ENCODE measurements around the gene MTG1.
"Not testable (repeated sequence)": the region's sequence is repeated elsewhere in the genome, so short reads cannot be mapped to it uniquely, and the experiment has no call there.

MTG1 gene

DNA sequence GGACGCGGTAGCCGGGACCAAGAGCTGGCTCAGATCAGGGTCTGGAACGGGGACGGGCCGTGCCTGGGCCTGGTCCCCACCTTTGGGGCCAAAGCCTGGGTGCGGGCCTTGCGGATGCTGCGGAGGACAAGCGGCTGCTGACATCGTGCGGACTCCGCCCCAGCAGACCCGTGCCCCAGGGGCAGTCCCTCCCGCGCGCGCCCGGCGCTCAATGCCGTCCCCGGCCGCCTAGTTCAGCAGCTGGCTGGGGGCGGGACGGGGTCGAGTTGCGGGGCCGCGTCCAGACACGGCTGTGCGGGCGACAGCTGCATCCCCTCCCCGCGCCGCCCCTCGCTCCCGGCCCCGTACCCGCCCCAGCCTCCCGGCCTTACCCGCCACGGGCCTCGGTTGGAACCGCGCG lies 30.1 kb downstream of the MTG1 start:
- not testable (repeated sequence) for DNase-seq (ENCODE audit: low spot score)

- DNase-seq (ENCODE audit: low spot score): not testable (repeated sequence)
Measured at GRCh38 chr10:133424601-133425000, 30.6 kb downstream of the MTG1 start, which contains the start of gene SPRN. TSS of gene SPRN (minus strand) at chr10:133424625. CDS start at chr10:133423681, 944 bp downstream.

GRCh38 chr10:133429571-133429970 lies 35.6 kb downstream of the MTG1 start:
- not testable (repeated sequence) for DNase-seq (ENCODE audit: low spot score)

DNA sequence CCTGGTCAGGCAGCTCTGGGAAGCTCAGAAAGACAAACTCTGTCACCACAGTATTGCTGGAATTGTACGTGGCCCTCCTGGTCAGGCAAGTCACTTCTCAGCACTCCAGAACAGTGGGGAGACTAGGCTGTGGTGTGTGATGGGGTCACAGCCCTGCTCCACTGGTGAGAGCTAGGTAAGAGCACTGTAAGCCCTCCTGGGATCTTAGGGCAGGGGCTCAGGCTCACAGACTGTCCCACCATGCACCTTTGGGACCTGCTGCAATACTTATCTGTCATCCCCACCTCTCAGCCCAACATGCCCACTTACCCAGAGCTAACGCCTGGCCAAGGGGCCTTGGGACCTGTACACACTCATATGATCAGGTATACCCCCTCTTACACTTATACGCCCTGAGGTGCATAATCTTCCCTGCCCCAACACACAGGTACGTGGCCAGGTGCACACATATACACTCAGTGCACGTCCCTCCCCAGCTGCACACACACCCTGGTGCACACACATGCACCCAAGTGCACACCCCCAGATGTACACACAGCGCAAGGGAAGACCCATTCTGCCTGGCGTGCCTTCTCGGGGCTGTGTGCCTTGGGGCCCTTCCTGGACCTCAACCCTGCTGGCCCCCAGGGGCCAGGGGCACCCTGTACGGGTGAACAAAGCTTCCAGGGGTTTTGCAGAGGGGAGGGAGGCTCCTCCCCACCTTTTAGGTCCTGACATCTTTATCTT lies 38.1 kb downstream of the MTG1 start:
- not testable (repeated sequence) for DNase-seq (ENCODE audit: low spot score)

- DNase-seq (ENCODE audit: low spot score): not testable (repeated sequence)
Measured at GRCh38 chr10:133432789-133433188, 38.8 kb downstream of the MTG1 start.

GRCh38 chr10:133438711-133439273 lies 44.8 kb downstream of the MTG1 start:
- DNase-seq (ENCODE audit: low spot score): peak; percentile 83

DNA sequence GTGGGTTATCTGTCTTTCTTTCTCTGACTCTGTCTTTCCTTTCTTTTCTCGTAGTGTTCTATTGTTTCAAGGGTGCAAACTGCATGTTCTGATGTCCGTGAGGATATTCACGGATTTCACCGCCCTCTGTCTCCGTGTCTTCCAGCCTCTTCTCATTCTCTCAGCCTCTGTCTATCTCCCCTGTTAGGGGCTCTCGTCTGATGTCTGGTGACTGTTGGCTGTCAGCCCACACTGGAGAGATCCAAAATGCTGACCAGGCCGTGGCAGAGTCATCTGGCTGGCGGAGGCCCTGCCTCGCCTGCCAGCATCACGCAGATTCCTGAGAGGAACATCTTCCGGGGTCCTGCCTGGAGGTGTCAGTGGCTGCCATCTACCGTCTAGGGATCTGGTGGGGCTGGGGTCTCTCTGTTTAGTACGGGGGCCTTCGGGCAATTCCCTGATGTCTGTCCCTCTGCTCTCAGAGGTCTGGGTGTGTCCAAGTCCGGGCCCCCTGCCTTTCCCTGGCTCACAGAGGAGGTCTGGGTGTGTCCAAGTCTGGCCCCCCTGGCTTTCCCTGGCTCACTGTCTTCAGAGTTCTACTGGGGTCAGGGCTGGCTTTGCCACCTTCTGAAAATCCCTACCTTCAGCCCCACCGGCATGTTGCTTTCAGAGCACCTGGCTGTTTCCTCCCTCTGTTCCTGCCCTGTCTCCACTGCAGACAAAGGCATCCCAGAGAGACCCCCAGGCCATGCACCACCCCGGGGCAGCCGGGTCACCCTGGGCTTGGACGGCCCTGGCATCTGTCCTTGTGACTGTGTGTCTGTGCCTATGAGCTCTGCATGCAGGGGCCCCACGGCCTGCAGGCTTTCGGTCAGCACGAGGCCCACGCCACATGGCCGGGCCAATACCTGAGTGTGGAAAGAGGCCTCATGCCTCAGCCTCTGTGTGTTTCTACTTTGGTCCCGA lies 45.8 kb downstream of the MTG1 start:
- DNase-seq (ENCODE audit: low spot score): no peak

- DNase-seq (ENCODE audit: low spot score): no peak
Measured at GRCh38 chr10:133440633-133441285, 46.8 kb downstream of the MTG1 start.

DNA sequence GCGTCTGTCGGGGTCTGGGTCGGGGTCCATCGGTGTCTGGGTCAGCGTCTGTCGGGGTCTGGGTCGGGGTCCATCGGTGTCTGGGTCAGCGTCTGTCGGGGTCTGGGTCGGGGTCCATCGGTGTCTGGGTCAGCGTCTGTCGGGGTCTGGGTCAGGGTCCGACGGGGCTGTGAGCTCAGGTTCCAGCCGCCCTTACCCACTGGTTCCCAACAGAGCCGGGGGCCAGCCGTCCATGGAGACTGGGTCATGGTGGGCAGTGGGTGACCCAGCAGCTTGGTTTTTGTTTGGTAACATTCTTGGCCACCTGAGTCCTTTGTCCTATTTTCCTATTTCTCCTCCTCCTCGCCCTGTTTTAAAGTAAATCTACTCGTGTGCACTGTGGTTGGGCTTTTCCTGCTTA lies 47.4 kb downstream of the MTG1 start:
- DNase-seq (ENCODE audit: low spot score): not testable (repeated sequence)

DNA sequence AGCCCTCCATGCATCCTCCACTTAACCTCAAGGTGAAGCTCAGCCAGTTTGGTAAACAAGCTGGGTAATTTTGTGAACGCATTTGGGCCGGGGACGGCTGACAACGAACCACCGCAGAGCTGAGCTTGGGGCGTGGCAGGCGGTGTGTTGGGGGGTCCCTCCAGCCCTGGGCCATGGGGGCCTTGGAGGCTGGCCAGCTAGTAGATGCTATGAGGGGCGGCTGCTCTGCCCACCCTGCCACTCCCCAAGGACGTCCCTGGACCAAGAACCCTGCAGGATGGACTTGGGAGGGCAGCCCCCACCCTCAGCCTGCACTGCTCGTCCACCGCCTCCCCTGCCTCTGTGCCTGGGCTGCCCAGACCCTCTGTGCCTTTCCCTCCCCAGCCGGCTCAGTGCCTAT lies 47.8 kb downstream of the MTG1 start:
- no peak for DNase-seq (ENCODE audit: low spot score)

DNA sequence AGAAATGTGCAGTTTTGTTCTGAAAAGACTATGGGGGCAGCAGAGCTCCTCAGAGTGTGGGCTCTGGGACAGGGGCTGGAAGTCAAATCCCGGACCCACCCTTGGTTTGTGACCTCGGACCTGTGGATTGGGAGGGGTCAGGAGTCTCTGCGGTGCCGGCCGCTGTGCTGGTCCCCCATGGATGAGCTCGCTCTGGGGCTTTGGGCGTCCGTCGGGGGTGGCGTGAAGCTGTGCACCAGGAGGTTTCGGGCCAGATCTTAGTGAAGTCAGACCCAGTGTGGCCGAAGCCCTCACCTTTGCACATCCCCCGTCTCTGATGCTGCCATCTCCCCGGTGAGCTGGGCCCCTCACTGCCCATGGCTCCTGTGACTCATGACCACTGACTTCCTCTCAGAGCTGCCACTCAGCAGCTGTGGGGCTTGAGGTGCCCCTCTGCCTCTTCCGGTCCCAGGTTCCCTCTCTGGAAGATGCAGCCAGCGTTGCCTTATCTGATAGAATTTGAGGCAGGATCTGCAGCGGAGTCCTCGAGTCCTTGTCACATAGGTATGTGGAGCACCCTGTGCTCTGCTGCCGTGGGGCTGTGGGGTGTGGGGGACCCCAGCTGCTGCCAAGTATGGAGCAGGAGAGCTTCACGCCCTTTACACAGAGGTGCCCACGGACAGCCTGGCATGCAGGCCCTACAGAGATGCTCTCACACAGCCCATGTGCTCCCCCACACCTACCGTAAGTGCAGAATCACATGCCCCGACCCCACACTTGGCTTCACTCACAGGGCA lies 48.4 kb downstream of the MTG1 start:
- DNase-seq (ENCODE audit: low spot score): no peak

GRCh38 chr10:133442967-133443924 lies 49.3 kb downstream of the MTG1 start:
- no peak for DNase-seq (ENCODE audit: low spot score)

DNA sequence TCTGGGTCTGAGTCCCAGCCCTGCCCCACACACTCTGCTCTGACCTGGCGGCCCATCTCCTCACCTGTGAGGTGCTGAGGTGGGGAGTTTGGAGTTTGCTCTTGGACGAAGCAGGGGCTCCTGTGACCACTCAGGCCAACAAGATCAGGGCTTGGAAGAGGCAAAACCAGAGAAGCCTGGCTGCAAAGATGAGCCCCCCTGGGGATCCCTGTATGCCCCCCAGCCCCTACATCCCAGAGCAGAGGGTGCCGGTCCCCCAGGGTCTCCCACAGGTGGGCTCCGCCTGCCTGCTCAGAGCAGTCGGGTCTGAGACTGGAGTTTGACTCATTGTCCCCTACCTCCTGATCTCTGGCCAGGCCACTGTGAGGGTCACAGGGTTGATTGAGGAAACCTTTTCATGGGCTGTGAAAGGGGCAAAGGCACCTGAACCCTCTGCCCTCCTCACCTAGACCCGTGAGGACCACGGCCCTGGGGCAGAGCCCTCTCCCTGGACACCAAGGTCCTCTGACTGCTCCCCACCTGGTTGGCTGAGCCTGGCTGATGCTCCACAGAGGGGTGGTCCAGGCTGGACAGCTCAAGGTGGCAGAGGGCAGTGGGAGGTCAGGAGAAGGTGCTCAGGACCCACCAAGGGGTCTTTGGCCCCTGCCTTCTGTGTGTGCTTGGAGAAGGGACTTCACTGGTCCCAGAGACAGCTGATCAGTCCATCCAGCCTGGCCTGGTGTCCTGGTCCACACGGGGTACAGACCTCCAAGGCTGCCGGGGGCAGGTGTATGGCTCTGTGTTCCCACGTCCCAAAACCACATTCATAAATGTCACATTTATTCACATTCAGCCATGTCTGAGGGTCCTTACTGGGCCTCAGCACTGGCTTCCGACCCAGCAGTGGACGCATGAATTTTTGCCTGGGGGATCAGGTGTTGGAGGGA lies 50.6 kb downstream of the MTG1 start:
- DNase-seq (ENCODE audit: low spot score): no peak

DNA sequence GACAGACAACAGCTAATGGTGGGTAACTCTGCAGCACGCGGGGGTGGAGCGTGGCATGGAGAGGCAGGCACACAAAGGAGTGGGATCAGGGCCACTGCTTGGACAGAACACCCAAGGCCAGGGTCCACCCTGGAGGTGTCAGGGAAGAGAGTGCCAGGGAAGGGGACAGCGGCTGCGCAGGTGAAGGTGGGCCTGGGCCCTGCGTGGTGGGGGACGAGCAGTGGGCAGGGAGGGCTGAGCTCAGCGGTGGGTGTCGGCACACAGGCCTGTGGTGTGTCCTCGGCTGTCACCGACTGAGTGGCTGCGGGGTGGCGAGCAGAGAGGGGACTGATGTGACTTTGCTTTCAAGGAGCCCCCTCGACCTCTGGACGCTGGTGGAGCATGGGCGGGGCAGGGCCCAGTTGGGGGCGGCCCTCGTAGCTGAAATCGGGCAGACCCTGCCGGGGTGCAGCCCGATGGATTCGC lies 51.3 kb downstream of the MTG1 start:
- no peak for DNase-seq (ENCODE audit: low spot score)

DNA sequence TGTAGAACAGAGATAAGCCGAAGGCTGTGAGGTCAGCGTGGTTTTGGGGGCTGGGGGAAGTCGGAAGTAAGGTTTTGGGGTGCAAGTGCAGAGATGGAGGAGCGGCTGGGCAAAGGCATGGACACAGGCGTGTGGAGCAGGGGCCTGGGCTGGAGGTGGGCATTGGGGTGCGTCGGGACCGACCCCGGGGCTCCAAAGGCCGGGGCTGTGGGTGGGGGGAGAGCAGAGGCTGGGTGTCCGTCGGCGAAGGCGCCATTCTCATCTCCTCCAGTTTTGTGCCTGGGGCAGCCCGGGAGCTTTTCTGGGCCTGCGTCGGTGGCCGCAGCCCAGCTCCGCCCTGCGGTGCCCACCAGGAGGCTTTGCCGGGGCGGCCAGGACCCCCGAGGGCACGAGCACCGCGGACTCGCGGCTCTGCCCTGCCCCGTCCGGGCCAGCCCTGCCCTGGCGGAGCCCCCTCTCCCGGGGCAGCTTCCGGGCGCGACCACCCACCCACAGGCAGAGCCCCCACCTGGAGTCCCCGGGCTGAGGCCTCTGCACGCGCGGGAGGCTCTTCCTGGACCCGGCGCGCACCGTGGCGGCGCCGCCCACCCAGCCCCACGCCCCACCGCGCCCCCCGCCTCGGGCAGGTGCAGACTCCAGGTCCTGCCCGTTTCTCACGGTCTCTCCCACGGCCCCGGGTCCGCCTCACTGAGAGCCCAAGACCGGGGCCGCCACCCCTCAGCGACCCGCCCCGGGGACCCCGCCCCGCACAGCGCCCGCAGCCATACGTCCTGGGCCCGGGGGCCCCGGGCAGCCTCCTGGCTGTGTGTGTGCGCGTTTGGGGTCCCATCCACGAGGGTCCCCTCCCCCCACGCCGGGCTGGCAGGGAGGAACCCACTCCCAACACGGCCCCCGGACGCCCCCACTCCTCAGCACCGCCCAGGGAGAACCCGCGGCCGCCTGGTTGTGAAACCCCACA lies 52.1 kb downstream of the MTG1 start:
- DNase-seq (ENCODE audit: low spot score): no peak

DNA sequence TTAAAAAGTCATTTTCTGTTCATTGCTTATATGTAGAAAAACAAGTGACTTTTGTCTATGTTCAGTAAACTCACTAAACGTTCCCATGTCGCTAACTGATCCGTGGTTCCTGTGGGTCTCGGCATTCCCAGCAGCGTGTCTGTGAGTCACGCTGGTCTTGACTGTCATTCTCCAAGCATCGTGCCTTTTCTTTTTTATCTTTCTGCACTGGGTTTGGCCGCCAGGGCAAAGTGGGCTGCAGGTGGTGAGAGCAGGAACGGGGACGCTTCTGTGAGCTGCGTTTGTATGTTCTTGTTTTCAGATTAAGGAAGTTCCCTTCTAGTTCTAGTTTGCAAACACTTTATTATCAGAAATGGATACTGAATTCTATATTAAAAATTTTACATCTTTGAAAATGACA lies 53.0 kb downstream of the MTG1 start:
- DNase-seq (ENCODE audit: low spot score): no peak

DNA sequence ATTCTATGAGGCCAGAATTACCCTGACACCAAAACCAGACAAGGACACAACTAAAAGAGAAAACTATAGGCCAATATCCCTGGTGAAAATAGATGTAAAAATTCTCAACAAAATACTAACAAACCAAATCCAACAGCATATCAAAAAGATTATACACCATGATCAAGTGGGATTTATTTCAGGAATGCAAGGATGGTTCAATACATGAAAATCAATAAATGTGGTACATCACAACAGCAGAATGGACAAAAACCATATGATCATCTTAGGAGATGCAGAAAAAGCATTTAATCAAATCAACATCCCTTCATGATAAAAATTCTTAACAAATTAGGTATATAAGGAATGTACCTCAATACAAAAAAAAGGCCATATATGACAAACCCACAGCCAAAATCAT lies 54.2 kb downstream of the MTG1 start:
- no peak for DNase-seq (ENCODE audit: low spot score)

- no peak for DNase-seq (ENCODE audit: low spot score)
Measured at GRCh38 chr10:133451346-133451745, 57.4 kb downstream of the MTG1 start.
